ENCODE measurements around the gene PRSS50.

The PRSS50 gene

DNA sequence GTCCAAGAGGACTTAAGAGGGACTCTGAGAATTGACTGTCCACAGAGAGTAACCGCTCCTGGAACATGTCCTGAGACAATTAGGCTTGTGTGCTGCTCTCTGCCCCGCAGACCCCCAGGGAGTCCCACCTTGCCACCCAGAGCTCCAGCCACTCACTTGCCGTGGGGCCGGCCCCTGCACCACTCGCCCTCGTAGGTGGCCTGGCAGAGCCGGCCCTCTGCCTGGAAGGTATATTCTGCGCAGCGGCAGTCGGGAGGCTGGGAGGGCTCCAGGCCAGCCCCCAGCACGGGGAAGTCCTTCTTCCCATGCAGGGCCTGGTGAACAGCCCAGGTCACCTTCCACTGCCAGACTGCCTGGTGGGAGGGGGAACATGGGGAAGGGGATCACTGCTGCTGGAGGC lies 34.7 kb downstream of the PRSS50 start:
- DNase-seq = no peak

DNA sequence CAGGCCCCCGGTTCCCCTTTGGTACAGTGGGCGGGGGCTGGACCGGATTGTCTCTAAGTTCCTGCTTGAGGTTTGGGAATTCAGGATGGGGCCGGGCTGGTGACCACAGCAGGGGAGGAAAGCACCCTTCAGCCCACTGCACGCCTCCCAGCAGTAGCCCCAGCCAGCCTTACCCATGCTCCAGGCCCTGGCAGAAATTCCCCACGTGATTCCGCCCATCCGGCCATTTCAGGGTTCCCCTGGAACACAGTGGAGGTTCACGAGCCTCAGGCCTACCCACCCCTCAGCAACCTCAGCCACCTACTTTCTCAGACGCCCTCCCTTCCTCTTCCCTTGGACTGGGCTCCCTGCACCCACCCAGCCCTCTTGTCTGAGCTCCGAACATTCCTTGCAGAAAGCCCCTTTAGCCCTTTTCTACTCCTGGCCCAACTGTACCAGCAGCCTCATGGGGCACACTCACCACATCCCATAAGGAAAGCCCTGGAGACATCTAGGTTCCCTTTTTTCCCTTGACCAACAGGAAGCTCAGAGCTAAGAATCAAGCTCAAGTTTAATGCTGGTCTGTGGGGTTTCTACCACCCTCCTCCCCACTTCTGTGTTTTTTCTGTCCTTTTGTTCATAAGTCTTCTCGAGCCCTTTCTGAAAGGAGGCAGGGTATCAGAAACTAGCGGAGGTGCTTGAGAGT lies 35.7 kb downstream of the PRSS50 start:
- no peak for DNase-seq

DNA sequence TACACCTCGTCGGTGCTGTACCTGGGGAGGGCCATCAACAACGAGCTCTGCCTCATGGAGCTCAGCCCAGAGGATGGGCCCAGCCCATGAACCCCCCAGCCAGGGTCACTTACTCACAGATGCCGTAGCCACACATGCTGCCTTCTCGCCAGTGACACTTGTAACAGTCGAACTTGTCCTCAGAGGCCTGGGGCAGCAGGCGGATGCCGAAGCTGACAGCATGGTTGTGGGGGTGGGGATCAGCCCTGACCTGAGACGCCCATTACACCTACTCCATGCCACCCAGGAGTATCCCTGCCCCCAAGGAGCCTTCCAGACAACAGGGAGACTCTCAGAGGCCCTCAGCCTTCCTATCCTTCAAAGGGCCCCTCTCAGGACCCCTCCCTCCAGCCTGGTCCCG lies 36.3 kb downstream of the PRSS50 start:
- no peak for DNase-seq

DNA sequence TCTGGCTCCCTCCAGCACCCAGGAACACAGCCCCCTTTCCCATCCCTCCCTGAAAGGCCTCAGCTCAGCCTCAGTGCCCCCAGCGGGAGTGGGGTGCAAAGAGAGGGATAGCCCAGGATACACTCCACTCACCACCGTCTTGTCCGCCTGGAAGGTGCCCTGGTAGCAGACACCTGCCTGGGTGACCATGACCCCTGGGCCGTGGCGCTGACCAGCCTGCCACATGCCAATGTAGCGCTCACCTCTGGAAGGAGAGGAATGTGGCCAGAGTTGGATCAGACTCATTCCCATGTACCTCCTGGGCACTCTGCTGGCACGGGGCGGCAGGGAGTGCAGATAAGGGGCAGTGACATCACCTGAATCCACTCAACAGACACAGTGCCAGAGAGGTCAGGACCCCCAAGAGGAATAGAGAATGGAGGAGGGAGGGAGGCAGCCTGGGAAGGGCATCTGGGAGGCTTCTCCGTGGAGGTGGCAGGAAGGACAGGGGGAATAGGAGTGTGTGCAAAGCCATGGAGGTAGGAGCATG lies 37.3 kb downstream of the PRSS50 start:
- no peak for DNase-seq

DNA sequence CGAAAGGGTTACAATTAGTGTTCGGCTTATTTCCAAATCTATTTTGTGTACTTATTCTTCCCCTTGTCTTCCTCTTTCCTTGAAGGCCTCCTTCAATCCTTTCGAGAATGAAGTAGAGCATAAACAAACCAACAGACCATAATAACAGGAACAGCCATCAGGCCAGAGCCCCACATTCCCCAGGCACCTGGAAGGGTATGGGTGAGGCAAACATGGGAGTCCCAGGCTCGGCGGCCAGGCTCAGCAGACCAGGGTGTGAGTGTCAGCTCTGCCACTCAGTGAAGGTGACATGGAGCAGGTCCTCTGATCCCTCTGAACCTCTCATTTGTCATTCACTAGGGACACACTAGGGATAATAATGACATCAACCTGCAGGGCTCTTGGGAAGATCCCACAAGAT lies 38.0 kb downstream of the PRSS50 start:
- no peak for DNase-seq

DNA sequence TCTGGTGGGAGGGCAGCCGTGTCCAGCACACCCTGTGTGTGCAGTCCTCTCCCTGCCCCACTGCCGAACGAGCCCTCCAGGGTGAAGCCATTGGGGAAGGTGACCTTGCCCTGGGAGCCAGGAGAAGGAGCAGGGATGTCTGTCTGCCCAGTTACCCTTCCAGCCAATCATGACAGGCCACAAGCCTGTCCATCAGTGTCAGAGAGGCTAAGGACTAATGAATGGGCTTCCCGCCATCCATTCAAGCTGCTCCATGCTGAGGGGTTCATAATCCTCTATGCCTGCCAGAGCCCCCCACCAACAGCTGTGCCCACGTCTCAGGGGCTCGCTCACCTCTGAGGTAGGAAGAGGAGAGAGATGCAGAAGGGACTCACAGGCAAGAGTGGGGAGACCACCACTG lies 39.4 kb downstream of the PRSS50 start:
- no peak for DNase-seq

DNA sequence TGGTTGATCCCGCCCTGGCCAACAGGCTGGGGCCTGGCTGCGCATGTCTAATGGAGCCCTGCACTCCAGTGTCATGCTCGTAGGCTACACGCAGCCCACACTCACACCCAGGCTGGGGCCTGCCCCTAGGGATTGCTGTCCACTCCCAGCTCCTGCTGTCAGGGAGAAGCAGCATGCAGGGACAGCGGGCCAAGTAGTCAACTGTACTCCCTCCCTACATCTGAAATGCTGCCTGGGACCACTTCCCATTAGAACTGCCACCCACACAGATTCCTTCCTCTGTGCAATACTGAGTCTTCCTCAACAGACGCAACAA lies 40.3 kb downstream of the PRSS50 start:
- no peak for DNase-seq

DNA sequence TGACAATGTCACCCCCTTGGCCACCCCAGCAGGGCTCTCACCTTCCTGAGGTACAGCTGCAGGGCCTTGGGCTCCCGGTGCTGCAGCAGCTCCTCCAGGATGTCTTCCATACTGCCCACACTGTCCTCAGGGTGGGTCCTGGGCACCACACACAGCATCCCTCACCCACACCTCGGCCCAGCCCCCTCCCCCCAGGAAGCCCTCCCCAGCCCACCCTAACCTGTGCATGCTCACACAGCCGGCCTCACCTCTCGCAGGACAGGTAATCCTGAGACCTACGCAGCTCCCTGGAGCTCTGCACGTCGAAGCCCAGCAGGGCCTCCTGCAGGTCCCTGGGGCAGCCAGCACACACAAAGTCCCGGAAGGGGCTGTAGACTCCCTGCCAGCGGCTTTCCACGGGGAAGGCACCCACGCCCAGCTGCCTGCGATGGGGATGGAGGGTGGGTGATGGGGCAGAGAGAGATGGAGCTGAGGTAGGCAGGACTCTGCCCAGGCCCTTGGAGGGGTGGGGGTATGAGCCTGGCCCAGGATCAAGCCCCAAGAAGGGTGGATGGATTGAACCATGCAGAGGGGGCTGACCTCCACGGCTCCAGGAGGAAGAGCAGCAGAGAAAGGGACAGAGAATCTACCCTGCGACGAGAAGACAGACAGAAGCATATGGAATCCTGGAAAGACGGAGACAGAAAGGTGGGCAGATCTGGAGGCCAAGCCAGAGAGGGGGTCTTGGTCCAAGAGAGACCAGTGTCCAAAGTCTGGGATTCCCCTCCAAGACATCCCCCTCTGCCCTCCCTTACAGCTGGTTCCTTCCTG lies 40.9 kb downstream of the PRSS50 start:
- no peak for DNase-seq

DNA sequence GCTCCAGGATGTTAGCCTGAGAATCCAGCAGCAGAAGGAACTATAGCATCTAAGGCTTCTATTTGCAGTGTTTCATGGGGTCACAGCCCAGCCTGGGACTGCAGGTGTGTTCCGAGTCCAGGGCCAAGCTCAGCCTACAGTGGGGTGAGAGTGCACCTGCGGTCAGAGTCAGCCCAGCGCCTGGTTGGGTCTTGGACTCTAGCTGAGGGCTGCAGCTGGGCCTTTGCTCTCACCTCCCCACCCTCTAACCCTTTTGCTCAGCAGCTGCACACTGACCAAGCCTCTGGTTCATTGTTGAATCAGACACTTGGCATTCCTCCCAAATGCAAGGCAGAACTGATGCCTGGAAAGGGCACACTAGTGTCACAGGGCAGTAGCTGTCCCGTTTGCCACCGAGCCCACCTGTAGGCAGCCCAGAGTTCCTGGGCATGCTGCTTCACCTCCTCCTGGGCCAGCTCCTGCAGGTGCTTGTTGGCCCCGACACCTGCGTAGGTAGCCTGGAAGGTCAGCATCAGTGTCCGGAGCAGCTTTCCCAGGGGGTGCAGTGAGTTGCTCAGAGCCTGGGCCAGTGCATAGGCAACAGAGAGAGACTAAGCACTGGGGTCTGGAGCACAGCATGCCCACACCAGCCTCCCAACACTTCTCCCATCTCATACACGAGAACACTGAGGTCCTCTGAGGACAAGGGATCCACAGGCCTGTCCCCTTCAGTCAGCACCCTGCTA lies 41.7 kb downstream of the PRSS50 start:
- DNase-seq = no peak

DNA sequence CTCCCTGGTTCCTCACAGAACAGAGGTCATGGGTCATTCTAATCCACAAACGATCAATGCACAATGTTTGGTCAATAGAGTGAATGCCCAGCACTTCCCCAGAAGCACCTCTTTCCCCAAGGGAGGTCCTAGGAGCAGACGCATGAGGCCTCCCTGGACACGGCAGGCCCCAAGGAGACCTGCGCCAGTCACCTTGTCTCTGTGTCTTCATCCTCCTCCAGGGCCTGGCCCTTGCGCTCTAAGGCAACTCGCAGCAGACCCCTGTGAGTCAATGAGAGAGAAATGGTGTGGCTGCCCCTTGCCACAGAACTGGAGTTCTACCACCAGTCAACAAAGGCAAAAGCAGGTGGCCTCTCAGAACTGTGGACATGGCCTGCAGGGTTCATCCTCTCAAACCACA lies 42.2 kb downstream of the PRSS50 start:
- no peak for DNase-seq

DNA sequence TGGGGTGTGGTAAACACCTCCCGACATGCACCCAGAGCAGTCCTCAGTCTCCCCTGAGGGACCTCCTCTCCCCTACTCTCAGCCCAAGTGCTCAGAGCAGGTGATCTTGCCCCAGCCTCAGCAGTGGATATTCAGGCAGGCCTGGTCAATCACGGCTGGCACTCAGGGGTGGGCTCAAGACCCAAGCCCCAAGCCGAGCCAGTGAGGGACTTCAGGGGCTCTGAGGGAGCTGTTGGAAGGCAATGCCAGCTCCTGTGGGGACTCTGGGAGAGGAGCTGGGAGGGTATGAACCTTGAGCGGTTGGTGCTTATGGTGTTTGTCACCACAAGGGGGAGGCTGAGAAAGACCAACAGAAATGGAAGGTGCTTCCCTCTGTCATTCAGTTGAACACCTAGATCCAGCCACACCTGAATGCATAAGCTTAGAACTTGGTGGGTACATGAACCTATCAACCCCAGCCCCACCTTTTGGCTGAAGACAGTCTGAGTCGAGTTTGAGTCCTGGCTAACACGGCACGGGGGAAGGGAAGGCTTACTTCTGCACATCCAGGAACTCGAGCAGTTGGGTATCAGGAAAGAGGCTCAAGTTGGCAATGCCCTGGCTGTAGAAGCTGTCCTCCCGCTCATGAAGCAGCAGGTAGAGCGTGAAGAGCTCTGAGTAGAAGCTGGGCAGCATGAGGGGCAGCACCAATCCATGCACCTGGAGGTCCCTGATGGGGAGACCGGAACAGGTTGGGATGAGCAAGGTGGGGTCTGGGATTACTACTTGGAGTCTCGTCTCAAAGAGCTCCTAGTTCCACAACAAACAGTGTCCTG lies 43.4 kb downstream of the PRSS50 start:
- DNase-seq = no peak

DNA sequence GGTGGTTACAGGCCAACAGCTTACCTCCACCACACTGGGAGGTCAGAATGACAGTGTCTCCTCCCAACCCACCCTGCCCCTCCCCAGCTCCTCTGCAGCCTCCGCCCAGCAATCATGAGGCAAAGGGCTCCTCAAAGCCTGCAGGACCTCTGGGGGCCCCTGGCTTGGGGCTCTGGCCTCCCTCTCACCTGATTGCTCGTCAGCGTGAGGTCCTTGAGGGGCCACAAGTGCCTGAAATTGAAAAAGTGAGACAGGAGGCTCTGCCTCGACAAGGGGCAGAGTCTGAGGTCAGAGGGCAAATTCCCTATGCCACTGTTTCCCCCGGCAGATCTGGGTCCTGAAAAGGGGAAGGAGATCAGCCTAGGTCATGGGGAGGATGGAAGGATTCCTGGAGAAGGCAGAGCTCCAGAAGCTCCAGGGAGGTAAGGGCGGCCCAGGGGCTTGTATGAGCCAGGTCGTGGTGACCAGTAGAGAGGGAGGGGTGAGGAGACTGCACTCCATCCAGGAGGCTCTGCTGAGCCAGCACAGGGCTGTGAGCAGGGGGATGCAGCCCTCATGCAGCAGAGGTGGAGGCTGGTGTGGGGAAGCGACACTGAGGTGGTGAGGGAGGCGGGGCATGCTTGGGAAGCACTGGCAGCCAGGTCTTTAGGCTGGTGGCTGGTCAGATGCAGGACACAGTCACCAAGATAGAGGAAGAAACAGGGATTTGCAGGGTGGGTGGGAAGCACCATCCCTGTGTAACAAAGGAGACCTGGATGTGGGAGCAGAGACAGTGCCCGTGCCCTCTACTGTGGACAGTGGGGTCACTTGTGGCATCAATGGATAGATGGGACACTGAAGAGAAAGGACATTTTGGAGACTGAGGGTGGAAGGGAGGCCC lies 44.3 kb downstream of the PRSS50 start:
- no peak for DNase-seq

DNA sequence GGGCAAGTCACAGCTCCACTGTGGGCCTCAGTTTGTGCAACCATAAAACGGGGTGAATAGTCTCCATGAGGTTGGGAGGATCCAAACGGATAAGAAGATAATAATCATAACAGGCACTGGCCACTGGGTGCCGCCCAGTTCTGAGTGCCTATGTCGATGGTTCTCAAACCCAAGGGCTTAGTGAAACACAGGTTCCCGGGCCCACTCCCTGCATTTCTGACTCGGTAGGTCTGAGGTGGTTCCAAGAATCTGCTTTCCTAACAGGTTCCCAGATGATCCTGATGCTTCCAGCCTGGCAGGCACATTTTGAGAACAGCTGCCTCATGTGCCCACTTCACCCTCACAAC lies 45.3 kb downstream of the PRSS50 start:
- no peak for DNase-seq

DNA sequence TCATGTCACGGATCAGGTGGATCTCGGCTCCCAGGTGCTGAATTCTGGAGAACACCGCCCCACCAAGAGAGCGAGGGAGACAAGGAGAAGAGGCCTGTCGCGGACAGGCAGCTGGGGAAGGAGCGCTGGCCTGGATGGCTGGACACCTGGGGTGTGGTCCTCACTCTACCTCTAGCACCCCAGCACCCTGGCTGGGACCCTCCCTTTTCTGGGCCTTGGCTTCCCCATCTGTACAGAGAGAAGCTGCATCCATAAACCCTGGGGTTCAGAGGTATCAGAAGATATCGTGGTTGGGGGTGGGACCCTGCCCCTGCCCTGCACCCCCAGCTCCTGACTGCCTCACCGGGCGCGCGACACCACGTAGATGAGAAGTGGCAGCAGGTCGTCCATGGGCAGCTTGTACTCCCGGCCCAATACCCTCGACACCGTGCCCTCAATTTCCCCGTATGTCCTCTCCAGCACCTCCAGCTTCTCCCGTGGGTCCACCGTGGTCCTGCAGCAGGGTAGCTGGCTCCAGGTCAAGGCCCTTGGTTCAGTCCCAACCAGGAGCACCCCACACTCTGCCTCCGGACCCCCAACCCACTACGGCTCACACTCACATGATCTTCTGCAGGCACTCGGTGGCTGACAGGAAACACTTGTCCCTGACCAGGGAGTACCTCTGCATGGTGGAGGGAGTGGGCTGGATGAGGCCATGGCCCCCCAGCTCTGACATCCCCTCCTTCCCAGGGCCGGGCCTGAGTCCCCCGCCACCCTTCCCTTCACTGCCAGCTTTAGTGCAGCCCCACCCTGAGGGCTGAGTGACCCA lies 45.9 kb downstream of the PRSS50 start:
- DNase-seq = no peak

DNA sequence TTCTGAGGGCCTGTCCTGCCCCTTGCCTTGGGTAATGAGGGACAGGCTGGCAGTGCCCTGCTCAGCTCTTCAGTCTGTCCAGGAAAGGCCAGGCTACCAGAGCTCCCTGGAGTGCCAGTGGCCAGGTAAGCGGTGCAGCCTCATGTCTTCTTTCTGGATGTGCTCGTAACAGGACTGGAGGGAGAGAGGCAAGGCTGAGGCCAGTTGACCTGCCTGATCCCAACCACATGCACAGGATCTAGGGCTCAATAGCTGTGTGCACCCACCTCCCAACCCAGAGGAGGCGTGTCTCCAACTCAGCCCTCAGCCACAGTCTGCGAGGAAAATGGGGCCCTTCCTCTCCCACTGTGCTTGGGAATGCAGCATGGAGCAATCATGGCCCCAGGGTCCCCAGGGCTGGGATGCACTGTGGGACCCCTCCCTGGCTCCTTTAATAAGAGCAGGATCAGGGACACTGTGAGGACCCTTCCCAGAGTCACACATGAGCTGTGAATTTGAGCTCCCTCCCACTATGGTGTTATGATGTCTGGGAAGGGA lies 46.7 kb downstream of the PRSS50 start:
- DNase-seq = no peak

DNA sequence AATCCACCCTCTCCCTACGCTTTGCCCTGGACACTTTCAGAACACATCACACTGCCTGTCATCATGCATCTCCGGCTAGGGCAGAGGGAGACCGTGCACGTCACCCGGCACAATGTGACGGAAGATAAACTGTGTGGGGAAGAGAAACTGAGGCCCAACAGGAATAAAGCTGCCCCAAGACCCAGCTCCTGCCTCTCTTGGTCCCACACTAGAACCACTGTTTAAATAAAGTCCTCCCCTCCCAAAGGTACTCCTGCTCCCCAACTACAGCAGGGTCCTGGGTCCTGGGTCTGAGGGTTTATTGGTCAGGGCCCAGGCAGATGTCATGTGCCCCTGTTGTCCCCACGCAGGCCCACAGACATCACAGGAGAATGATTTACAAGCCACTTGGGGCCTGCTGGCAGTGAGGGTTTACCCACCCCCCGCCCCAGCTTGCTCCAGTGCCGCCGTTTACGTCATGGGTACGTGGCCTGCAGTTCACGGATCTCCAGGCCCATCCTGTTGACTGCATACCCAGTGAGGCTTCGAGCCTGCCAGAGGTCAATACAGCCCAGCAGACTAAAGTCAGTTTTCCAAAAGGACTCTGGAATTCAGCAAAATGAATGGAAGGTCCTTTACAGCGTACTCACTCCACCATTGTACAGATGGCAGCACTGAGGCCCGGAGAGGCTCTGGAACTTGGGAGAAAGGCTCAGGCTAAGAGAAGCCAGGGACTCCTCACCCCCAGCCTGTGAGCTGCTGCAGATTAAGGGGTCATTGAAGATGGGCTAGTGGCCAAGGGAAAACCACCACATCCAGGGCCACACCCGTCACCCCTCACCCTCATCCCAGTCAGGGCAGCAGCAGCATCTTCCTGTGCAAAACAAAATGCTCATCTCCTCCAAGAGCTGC lies 47.4 kb downstream of the PRSS50 start:
- DNase-seq = no peak

DNA sequence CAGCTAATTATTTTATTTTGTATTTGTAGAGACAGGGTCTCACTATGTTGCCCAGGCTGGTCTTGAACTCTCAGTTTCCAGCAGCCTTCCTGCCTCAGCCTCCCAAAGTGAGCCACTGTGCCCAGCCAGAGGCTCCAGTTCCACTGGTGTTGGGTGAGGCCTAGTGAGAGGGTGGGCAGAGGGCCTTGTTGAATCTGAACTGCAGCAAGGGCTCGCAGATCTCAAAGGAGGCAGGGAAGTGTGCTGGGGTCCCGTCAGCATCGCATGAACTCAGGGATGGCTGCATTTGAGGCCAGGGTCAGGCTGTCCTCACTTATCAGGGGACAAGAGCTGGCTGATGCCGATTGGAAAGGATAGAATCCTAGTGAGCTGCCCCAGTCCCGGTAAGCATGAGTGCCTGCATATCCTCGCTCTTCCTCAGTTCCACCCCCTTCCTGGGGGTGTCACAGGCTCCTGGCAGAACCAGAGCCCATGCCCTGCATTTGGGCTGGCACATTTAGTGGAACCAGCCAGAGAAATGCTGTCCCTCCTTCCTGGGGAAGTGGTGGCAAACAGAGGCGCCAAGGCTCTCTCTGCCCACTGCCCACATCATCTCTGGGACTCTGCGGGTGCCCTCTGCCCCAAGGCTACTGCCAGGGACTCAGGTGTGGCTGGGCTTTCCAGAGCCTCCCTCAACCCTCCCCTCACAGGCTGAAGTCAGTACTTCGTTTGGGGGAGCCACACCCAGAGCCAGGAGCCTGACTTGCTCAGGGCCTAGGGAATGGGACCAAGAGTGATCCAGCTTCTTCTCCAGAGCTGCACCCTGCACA lies 48.3 kb downstream of the PRSS50 start:
- DNase-seq = no peak

DNA sequence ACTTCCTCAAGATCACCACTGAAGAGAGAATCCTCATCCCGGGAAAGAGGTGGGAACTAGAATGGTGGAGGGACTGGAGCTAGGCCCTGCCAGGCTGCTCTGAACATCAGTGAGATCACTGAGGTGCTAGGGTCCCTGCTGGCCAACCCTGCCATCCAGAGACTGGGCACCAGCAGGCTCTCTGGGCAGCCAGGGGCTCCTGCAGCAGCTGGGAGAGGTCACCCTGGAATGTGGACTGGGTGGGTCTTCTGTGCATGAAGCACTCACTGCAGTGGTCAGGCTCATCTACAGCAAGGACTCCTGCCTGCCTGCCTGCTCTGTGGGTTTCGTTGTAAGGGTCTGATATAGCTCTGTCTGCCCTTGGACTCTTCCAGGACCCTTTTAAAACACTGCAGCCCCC lies 49.1 kb downstream of the PRSS50 start:
- no peak for DNase-seq

DNA sequence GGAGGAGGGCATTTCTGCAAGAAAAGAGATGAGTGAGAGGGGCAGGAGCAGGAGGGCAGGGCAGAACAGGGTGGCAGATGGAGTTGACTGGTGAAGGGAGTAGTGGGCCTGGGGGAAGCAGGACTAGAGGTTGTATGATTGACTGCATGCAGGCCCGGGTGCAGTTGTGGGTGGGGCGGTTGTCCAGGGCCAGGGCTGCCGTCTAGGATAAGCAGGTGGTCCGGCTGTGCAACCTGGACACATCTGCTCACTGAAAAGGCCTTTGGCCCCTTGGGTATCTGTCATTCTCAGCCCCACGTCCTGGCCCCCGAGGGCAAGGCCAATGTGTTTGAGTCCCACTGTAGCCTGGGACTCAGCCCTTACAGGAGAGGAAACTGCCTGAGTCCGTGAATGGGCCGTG lies 49.6 kb downstream of the PRSS50 start:
- no peak for DNase-seq
